Transverse colon (tissue), 4 donors: ENCODE measurements around the gene NABP1. TPM values are rescaled to one million over a fixed set of nuclear protein-coding genes. Genes with fewer than 3 reads are reported as not detected.

Source experiments
- DNase-seq: peaks from one replicate; pipeline ENCODE4 v3.0.0-alpha.2; 2019
- H3K27ac ChIP-seq, 4 donors: fragments of 200-600 bp; sonication (generic); 2 replicates each; pipeline ENCODE4 v1.5.1; 2016 to 2018; ENCODE audit warnings: inconsistent platforms in 4 of 4
- H3K27me3 ChIP-seq: fragments of 200-600 bp; sonication (generic); 2 replicates; pipeline ENCODE4 v1.5.1; 2017; ENCODE audit warnings: inconsistent platforms
- H3K36me3 ChIP-seq, 4 donors: fragments of 200-600 bp; sonication (generic); 2 replicates each; pipeline ENCODE4 v1.5.1; 2017 to 2019; ENCODE audit warnings: inconsistent platforms in 4 of 4
- H3K4me1 ChIP-seq, 4 donors: fragments of 200-600 bp; sonication (generic); 2 replicates each; pipeline ENCODE4 v1.5.1; 2017 to 2020; ENCODE audit warnings: inconsistent platforms in 4 of 4
- H3K4me3 ChIP-seq, 4 donors: fragments of 200-600 bp; sonication (generic); 1 replicate in 1 of 4; 2 replicates in 3 of 4; pipeline versions ENCODE4 v1.5.1 to v1.6.1; 2017 to 2019; ENCODE audit warnings: inconsistent platforms in 4 of 4
- H3K9me3 ChIP-seq, 2 donors: fragments of 200-600 bp; sonication (generic); 2 replicates each; pipeline ENCODE4 v1.5.1; 2017 to 2019; ENCODE audit warnings: inconsistent platforms in 2 of 2
- EP300 ChIP-seq: sonication (generic); formaldehyde crosslinking; IDR thresholded peaks from one replicate; pipeline ENCODE4 v1.6.1; 2017; ENCODE audit warnings: antibody characterized with exemption, low read depth
- POLR2A ChIP-seq: fragments of 450-650 bp; IDR thresholded peaks from one replicate; pipeline ENCODE4 v1.6.1; 2016; ENCODE audit warnings: antibody characterized with exemption, mild to moderate bottlenecking, moderate library complexity
- POLR2AphosphoS5 ChIP-seq, 3 donors: sonication (generic); formaldehyde crosslinking; IDR thresholded peaks; one replicate each; pipeline ENCODE4 v1.6.1; 2016; ENCODE audit warnings: antibody characterized with exemption in 3 of 3
- WGBS, 2 donors: methylation state at CpG; one replicate each; pipeline ENCODE4 v1.1.5; 2018; ENCODE audit warnings: low coverage in 1 of 2; 5-methylcytosine and 5-hydroxymethylcytosine counted together
- in situ Hi-C, 4 donors: fragments of 200-750 bp; cut with MboI; loops; one replicate each; pipeline versions ENCODE4 v1.15.0 to v1.15.1; 2017; ENCODE audit warnings: low sequenced_read_pairs in 3 of 4, low pct_ligation_motif_present in 1 of 4, low pct_unique_long_range_greater_than_20kb in 1 of 4
- intact Hi-C: fragments of 100-400 bp; cut with DNase I; formaldehyde crosslinking; loops from one replicate; pipeline ENCODE4 v1.15.1; 2023; ENCODE audit warnings: low total_unique reads
- total RNA-seq, 4 donors: library from RNA; depleted of rRNA; stranded (reverse); fragments of >200 nt; gene quantifications; one replicate each; pipeline ENCODE4 v1.1.0, GENCODE V29; 2016
- TF ChIP-seq, protein P1 (sequence below), 5 experiments: fragments of 200-600 bp in 3 of 5; fragments of 450-650 bp in 2 of 5; sonication (generic) in 3 of 5; IDR thresholded peaks; 1 replicate in 2 of 5; 2 replicates in 3 of 5; pipeline ENCODE4 v1.5.1; 2016 to 2017; ENCODE audit warnings: antibody characterized with exemption in 5 of 5, inconsistent platforms in 3 of 5, mild to moderate bottlenecking in 2 of 5, moderate library complexity in 1 of 5

The NABP1 gene
- total RNA-seq, 4 donors from 2014 or later: 1.00 to 55.6 (median 33.0) TPM

DNA sequence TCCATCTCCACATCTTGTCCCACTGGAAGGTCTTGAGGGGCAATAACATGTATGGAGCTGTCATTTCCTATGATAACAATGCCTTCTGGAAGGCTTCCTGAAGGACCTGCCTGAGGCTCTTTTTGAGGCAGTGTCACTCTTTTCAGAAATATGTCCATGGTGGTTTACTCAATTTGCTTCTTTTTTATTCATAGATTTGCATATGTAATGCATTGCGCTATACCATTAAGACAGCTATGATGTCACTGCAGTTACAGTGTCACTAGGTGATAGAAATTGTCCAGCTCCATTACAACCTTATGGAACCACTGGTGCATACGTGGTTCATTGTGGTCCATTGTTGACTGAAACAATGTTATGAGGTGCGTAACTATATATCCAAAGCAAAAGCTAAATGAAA is 19.9 kb downstream of the NABP1 start:
- Histone ChIP-seq H3K27ac (no peak overlapping the region), H3K9me3 (no peaks in the 10 kb centered on the region), H3K27me3 (no peaks in the 10 kb centered on the region), H3K36me3 (peaks cover 0 to 2% (median 0%) of the 10 kb centered on the region in 4 donors), H3K4me1 (no peaks in the 10 kb centered on the region), H3K4me3 (no peak overlapping the region)
- no peak for TF ChIP-seq POLR2A
- intact Hi-C loops (no loop called here), in situ Hi-C loops (loop anchor here in 1 of 4 donors (25.0 kb wide), 1 partner anchor 536 kb away; the partner anchor contains the start of gene STAT4)
- WGBS, 2 donors: 67 to 94% methylated on average over 2 to 3 of the region's 3 CpGs
- DNase-seq: no peak

DNA sequence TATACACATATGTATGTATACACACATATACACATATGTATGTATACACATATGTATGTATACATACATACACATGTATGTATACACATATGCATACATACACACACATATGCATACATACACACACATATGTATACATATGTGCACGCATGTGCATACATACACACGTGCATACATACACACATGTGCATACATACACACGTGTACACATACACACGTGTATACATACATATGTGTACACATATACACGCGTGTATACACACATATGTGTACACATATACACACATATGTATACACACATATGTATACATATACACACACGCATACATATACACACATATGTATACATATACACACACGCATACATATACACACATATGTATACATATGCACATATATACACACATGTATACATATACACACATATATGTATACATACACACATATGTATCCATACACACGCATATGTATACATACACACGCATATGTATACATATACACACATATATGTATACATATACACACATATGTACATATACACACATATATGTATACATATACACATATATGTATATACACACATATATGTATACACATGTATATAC is 21.5 kb downstream of the NABP1 start:
- WGBS, 2 donors: 66 to 84% methylated on average over 10 of the region's 10 CpGs
- peaks cover 0 to 2% (median 0%) of the 10 kb centered on the region in 4 donors for H3K36me3 ChIP-seq

DNA sequence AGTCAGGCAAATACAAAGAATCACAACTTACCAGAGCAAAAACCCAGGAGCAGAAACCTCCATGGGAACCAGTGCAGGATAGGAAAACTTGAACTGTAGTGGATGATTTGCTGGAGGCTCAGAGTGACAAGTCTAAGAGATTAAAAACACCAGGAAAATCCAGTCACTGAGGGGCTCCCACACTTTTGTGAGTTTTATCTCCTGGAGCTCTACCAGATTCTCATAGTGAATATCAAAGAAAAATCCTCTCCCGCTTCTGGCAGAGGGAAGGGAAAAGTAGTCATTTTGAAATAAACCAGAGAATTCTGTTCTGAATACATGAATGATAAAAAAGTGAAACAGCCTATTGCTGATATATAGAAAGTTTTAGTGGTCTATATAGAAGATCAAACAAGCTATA is 23.1 kb downstream of the NABP1 start:
- Histone ChIP-seq H3K36me3 (peaks cover 0 to 2% (median 0%) of the 10 kb centered on the region in 4 donors), H3K27me3 (no peaks in the 10 kb centered on the region), H3K9me3 (no peaks in the 10 kb centered on the region), H3K27ac (no peak overlapping the region), H3K4me1 (no peaks in the 10 kb centered on the region), H3K4me3 (no peak overlapping the region)
- WGBS, 2 donors: 73 to 89% methylated on average over 1 of the region's 1 CpG
- in situ Hi-C loops: no loop called here
- intact Hi-C loops: no loop called here
- TF ChIP-seq, protein P1, sequence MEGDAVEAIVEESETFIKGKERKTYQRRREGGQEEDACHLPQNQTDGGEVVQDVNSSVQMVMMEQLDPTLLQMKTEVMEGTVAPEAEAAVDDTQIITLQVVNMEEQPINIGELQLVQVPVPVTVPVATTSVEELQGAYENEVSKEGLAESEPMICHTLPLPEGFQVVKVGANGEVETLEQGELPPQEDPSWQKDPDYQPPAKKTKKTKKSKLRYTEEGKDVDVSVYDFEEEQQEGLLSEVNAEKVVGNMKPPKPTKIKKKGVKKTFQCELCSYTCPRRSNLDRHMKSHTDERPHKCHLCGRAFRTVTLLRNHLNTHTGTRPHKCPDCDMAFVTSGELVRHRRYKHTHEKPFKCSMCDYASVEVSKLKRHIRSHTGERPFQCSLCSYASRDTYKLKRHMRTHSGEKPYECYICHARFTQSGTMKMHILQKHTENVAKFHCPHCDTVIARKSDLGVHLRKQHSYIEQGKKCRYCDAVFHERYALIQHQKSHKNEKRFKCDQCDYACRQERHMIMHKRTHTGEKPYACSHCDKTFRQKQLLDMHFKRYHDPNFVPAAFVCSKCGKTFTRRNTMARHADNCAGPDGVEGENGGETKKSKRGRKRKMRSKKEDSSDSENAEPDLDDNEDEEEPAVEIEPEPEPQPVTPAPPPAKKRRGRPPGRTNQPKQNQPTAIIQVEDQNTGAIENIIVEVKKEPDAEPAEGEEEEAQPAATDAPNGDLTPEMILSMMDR (IDR thresholded peaks at IDR 0.05): no peak
- TF ChIP-seq POLR2AphosphoS5 (IDR thresholded peaks at IDR 0.05): no peak
- no peak for TF ChIP-seq POLR2A
- no peak for TF ChIP-seq EP300
- no peak for DNase-seq

More for the DNA sequence above, 21.5 kb downstream of the NABP1 start:
- DNase-seq: no peak
- Histone ChIP-seq H3K4me3 (no peak overlapping the region), H3K4me1 (no peaks in the 10 kb centered on the region), H3K9me3 (no peaks in the 10 kb centered on the region), H3K27me3 (no peaks in the 10 kb centered on the region), H3K27ac (no peak overlapping the region)
- TF ChIP-seq POLR2A: no peak
- in situ Hi-C loops: loop anchor here in 1 of 4 donors (25.0 kb wide), 1 partner anchor 537 kb away; the partner anchor contains the start of gene STAT4
- intact Hi-C loops: no loop called here

DNA sequence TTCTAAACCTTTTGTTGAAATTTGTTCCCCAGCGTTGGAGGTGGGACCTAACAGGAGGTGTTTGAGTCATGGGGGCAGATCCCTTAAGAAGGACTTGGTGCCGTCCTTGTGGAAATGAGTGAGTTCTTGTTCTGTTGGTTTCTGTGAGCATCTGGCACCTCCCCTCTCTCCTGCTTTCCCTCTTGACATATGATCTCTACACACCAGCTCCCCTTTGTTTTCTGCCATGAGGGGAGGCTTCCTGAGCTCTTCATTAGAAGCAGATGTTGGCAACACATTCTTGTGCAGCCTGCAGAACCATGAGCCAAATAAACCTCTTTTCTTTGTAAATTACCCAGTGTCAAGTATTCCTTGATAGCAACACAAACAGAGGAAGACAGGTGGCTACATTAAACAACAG is 23.8 kb downstream of the NABP1 start:
- Histone ChIP-seq H3K4me3 (no peak overlapping the region), H3K4me1 (no peaks in the 10 kb centered on the region), H3K36me3 (peaks cover 0 to 2% (median 0%) of the 10 kb centered on the region in 4 donors), H3K27ac (no peak overlapping the region), H3K27me3 (no peaks in the 10 kb centered on the region), H3K9me3 (no peaks in the 10 kb centered on the region)
- TF ChIP-seq, protein P1 (IDR thresholded peaks at IDR 0.05): no peak
- no peak for TF ChIP-seq EP300
- TF ChIP-seq POLR2AphosphoS5 (IDR thresholded peaks at IDR 0.05): no peak
- no peak for TF ChIP-seq POLR2A
- no peak for DNase-seq
- in situ Hi-C loops (no loop called here), intact Hi-C loops (no loop called here)
- 63 to 71% methylated on average over 2 of the region's 2 CpGs for WGBS, 2 donors

DNA sequence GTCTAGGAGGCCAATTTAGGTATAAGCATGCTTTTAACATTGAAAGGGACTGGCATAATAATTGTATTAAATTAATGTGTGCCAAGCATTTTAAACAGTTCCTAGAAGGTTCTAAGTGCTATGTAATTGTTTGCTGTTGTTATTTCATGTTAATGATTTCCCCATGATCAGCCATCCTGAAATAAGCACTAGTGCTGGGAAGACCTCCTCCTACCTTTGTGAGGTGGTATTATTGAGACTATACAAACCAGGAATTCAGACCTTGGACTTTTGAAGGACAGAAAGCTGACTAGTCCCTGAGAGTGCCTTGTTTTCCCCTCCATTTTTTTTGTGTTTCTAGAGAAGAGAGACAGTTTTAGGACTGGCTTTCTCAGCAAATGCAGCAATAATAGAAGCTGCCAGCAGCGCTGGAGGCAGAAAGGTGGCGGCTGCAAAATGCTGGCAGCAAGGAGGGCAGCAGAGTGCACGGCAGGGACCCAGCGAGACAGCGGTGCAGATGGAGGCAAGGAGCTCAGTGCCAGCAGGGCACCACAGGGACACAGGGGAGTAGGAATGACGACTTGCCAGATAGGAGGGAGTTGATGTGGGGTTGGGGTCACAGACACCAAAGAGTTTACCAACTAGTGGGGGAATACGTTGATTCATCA is 25.3 kb downstream of the NABP1 start:
- no peak overlapping the region for H3K27ac ChIP-seq
- intact Hi-C loops: no loop called here
- H3K27me3 ChIP-seq: no peaks in the 10 kb centered on the region
- no peak overlapping the region for H3K4me3 ChIP-seq
- H3K36me3 ChIP-seq: peaks cover 0 to 2% (median 0%) of the 10 kb centered on the region in 4 donors
- no peaks in the 10 kb centered on the region for H3K9me3 ChIP-seq
- in situ Hi-C loops: no loop called here
- DNase-seq: no peak
- no peaks in the 10 kb centered on the region for H3K4me1 ChIP-seq
- TF ChIP-seq, protein P1 (IDR thresholded peaks at IDR 0.05): no peak
- TF ChIP-seq EP300 (no peak), POLR2AphosphoS5 (IDR thresholded peaks at IDR 0.05) (no peak), POLR2A (no peak)
- 89 to 96% methylated on average over 5 to 7 of the region's 7 CpGs for WGBS, 2 donors
